K562 (cell line): ENCODE results near the gene EFNA2. TPM values are rescaled to one million over a fixed set of nuclear protein-coding genes. Genes with fewer than 3 reads are reported as not detected.

ENCODE experiments used
- E2F4 ChIP-seq: sonication (generic); formaldehyde crosslinking; IDR thresholded peaks from 2 replicates; pipeline ENCODE4 v1.8.0; 2022; ENCODE audit warnings: mild to moderate bottlenecking, low read depth, missing genetic modification reagents
- ELF4 ChIP-seq: fragments of 450-650 bp; formaldehyde crosslinking; IDR thresholded peaks from 2 replicates; pipeline ENCODE4 v1.4.0; 2022; ENCODE audit warnings: missing genetic modification characterization
- PCBP2 ChIP-seq: fragments of 200-400 bp; formaldehyde crosslinking; IDR thresholded peaks from 2 replicates; pipeline ENCODE4 v1.6.1; 2018; ENCODE audit warnings: low read length, low read depth, mild to moderate bottlenecking, moderate library complexity; ENCODE audit not compliant: poor library complexity, severe bottlenecking
- TFAP4 ChIP-seq: sonication (generic); formaldehyde crosslinking; IDR thresholded peaks from 2 replicates; pipeline ENCODE4 v1.8.0; 2022; ENCODE audit warnings: missing genetic modification reagents, mild to moderate bottlenecking, moderate library complexity, borderline replicate concordance
- THRB ChIP-seq: fragments of 450-650 bp; formaldehyde crosslinking; conservative IDR thresholded peaks from 2 replicates; pipeline ENCODE4 v1.4.0; 2022; ENCODE audit warnings: mild to moderate bottlenecking, missing genetic modification characterization
- ZBTB7A ChIP-seq: IDR thresholded peaks from 2 replicates; pipeline ENCODE4 v1.6.1; 2011; ENCODE audit warnings: low read depth, mild to moderate bottlenecking, low read length, moderate library complexity, borderline replicate concordance; ENCODE audit not compliant: control insufficient read depth
- polyA plus RNA-seq, 8 experiments: library from polyadenylated mRNA; depleted of rRNA in 4 of 8; stranded (reverse) in 5 of 8; unstranded in 3 of 8; fragments of >200 nt; fragmentation: Nextera tagmentation in 2 of 8; fragmentation: Illumina TruSeq in 1 of 8; extraction: Ambion mirVana in 2 of 8; extraction: Trizol in 1 of 8; gene quantifications; 2 replicates each; pipeline versions ENCODE4 v1.2.1 to v1.2.3, GENCODE V29; 2011 to 2014; ENCODE audit warnings: inconsistent platforms in 1 of 8, missing spikeins in 1 of 8
- total RNA-seq, 7 experiments: library from RNA; depleted of rRNA in 6 of 7; stranded (reverse); fragments of >200 nt in 6 of 7; fragmentation: Illumina TruSeq in 2 of 7; extraction: Trizol in 2 of 7; gene quantifications; 2 replicates each; pipeline versions ENCODE4 v1.2.1 to v1.2.3, GENCODE V29; 2011 to 2021; ENCODE audit warnings: low replicate concordance in 1 of 7

Gene EFNA2
- total and polyA plus RNA-seq, 9 of the 15 experiments (the other 6 are each of a cell fraction or from before 2014, with no cell fraction given): 0.11 to 0.44 (median 0.15) TPM; not detected in 6

GRCh38 chr19:1237027-1237659 lies 48.5 kb upstream of the EFNA2 start (continued):
- TF ChIP-seq TFAP4 (CRISPR knock-in tag) (peak; percentile 19; the same call in 1 of the 2 replicates), E2F4 (CRISPR knock-in tag) (no peak), THRB (CRISPR knock-in tag) (0 out of 2 replicates have a peak, but pooled peaks have one; percentile 56), ELF4 (CRISPR knock-in tag) (0 out of 2 replicates have a peak, but pooled peaks have one; percentile 13), PCBP2 (no peak), ZBTB7A (peak; percentile 47; the same call in 1 of the 2 replicates)
